IMR-90 (cell line): ENCODE results near the gene ZNF266. TPM values are rescaled to one million over a fixed set of nuclear protein-coding genes. Genes with fewer than 3 reads are reported as not detected.

Experiments
- ATAC-seq: fragments of 200-7000 bp; cut with Tn5 transposase; 2 replicates; pipeline ENCODE4 v1.9.1; 2020; ENCODE audit warnings: low read depth, mild to moderate bottlenecking, moderate library complexity
- BruUV-seq: library from RNA; stranded (reverse); fragments of 400-500 nt; replicated peaks from 2 replicates; lab custom pipeline; 2021; lab: Mats Ljungman, UMichigan
- CTCF ChIA-PET: fragments of 300-600 bp; formaldehyde crosslinking; extraction: SDS; loops from one replicate; lab custom pipeline; 2021; ENCODE audit warnings: antibody characterized with exemption; lab: Yijun Ruan, JAX
- POLR2A ChIA-PET: fragments of 300-600 bp; sonication (Branson Sonifier 250); formaldehyde crosslinking; loops from one replicate; lab custom pipeline; 2022; ENCODE audit warnings: antibody characterized with exemption; ENCODE audit not compliant: unreplicated experiment; lab: Charles Lee
- DNase-seq: peaks from one replicate; pipeline ENCODE4 v3.0.0; 2013
- H2AFZ ChIP-seq: replicated peaks from 2 replicates; pipeline ENCODE3; 2013; ENCODE audit warnings: low read length, mild to moderate bottlenecking; ENCODE audit not compliant: poor library complexity
- H2AK5ac ChIP-seq: 2 replicates; pipeline ENCODE4 v1.6.1; 2013; ENCODE audit warnings: low read depth, low read length, inconsistent platforms
- H2AK9ac ChIP-seq: replicated peaks from 2 replicates; pipeline ENCODE3; 2013; ENCODE audit warnings: mild to moderate bottlenecking, low read depth, low read length, moderate library complexity; ENCODE audit not compliant: poor library complexity
- H2BK120ac ChIP-seq: 2 replicates; pipeline ENCODE4 v1.6.1; 2013; ENCODE audit warnings: low read depth, low read length, inconsistent platforms
- H2BK15ac ChIP-seq: 3 replicates; pipeline ENCODE4 v1.6.1; 2013; ENCODE audit warnings: low read depth, low read length, inconsistent platforms
- H2BK20ac ChIP-seq: 2 replicates; pipeline ENCODE4 v1.6.1; 2013; ENCODE audit warnings: low read depth, mild to moderate bottlenecking, inconsistent platforms, low read length, moderate library complexity
- H2BK5ac ChIP-seq: 2 replicates; pipeline ENCODE4 v1.6.1; 2013; ENCODE audit warnings: mild to moderate bottlenecking, low read depth, low read length, inconsistent platforms; ENCODE audit not compliant: poor library complexity, severe bottlenecking
- H3K14ac ChIP-seq: replicated peaks from 2 replicates; pipeline ENCODE4 v1.6.1; 2013; ENCODE audit warnings: low read depth, low read length, inconsistent platforms
- H3K18ac ChIP-seq: 2 replicates; pipeline ENCODE4 v1.6.1; 2013; ENCODE audit warnings: low read depth, low read length, control low read depth
- H3K23ac ChIP-seq: 2 replicates; pipeline ENCODE4 v1.6.1; 2013; ENCODE audit warnings: low read depth, low read length, inconsistent platforms
- H3K27ac ChIP-seq: 2 replicates; pipeline ENCODE4 v1.5.1; 2013; ENCODE audit warnings: mild to moderate bottlenecking, control low read depth, low read length; ENCODE audit not compliant: insufficient read depth
- H3K27me3 ChIP-seq: 2 replicates; pipeline ENCODE4 v1.6.1; 2013; ENCODE audit warnings: low read length; ENCODE audit not compliant: control insufficient read depth, insufficient read depth
- H3K36me3 ChIP-seq: 2 replicates; pipeline ENCODE4 v1.6.1; 2013; ENCODE audit warnings: low read length, mixed read lengths; ENCODE audit not compliant: control insufficient read depth, insufficient read depth
- H3K4ac ChIP-seq: 2 replicates; pipeline ENCODE4 v1.6.1; 2013; ENCODE audit warnings: low read depth, low read length, inconsistent platforms
- H3K4me1 ChIP-seq: 2 replicates; pipeline ENCODE4 v1.6.1; 2013; ENCODE audit warnings: low read length, mixed read lengths; ENCODE audit not compliant: control insufficient read depth, insufficient read depth
- H3K4me2 ChIP-seq: 2 replicates; pipeline ENCODE4 v1.6.1; 2013; ENCODE audit warnings: low read depth, mild to moderate bottlenecking, control low read depth, low read length, moderate library complexity
- H3K4me3 ChIP-seq: 2 replicates; pipeline ENCODE4 v1.5.1; 2013; ENCODE audit warnings: low read depth, mild to moderate bottlenecking, control low read depth, low read length, moderate library complexity; ENCODE audit not compliant: insufficient read depth
- H3K56ac ChIP-seq: 2 replicates; pipeline ENCODE4 v1.6.1; 2013; ENCODE audit warnings: low read length, inconsistent platforms; ENCODE audit not compliant: insufficient read depth; ENCODE audit errors: extremely low read depth
- H3K79me1 ChIP-seq, 2 experiments: 2 replicates each; pipeline ENCODE4 v1.6.1; 2013; ENCODE audit warnings: low read length in 2 of 2, inconsistent platforms in 1 of 2, low read depth in 1 of 2
- H3K9ac ChIP-seq: 2 replicates; pipeline ENCODE4 v1.6.1; 2013; ENCODE audit warnings: low read depth, low read length, control low read depth
- H3K9me1 ChIP-seq: 2 replicates; pipeline ENCODE4 v1.6.1; 2013; ENCODE audit warnings: low read length, inconsistent platforms; ENCODE audit not compliant: insufficient read depth
- H3K9me3 ChIP-seq: 2 replicates; pipeline ENCODE4 v1.6.1; 2013; ENCODE audit warnings: low read length; ENCODE audit not compliant: control insufficient read depth, insufficient read depth
- H4K20me1 ChIP-seq: 2 replicates; pipeline ENCODE4 v1.6.1; 2013; ENCODE audit warnings: low read length, inconsistent platforms; ENCODE audit not compliant: insufficient read depth
- H4K5ac ChIP-seq: 2 replicates; pipeline ENCODE4 v1.6.1; 2013; ENCODE audit warnings: mild to moderate bottlenecking, low read depth, low read length, control low read depth
- H4K8ac ChIP-seq, 2 experiments: 2 replicates each; pipeline ENCODE4 v1.6.1; 2013; ENCODE audit warnings: low read depth in 2 of 2, low read length in 2 of 2, control low read depth in 1 of 2, inconsistent platforms in 1 of 2
- H4K91ac ChIP-seq: 2 replicates; pipeline ENCODE4 v1.6.1; 2013; ENCODE audit warnings: low read depth, low read length, inconsistent platforms; ENCODE audit not compliant: insufficient read depth
- BHLHE40 ChIP-seq: fragments of 150-350 bp; IDR thresholded peaks from 2 replicates; pipeline ENCODE4 v1.6.1; 2016; ENCODE audit warnings: mild to moderate bottlenecking, low read depth, low read length
- CEBPB ChIP-seq: IDR thresholded peaks from 2 replicates; pipeline ENCODE4 v1.6.1; 2012; ENCODE audit warnings: low read depth, low read length, improper control_type of control experiment
- CHD1 ChIP-seq: IDR thresholded peaks from 2 replicates; pipeline ENCODE4 v1.6.1; 2012; ENCODE audit warnings: low read depth, low read length, improper control_type of control experiment
- CTCF ChIP-seq: conservative IDR thresholded peaks from 2 replicates; pipeline ENCODE4 v1.5.1; 2012; ENCODE audit warnings: mild to moderate bottlenecking, low read depth, low read length, improper control_type of control experiment
- ELK1 ChIP-seq: fragments of 150-350 bp; IDR thresholded peaks from 2 replicates; pipeline ENCODE4 v1.6.1; 2016; ENCODE audit warnings: low read depth, mild to moderate bottlenecking, low read length, moderate library complexity, borderline replicate concordance
- FOS ChIP-seq: fragments of 150-350 bp; IDR thresholded peaks from 2 replicates; pipeline ENCODE4 v1.6.1; 2016; ENCODE audit warnings: low read depth, low read length
- MAFK ChIP-seq: IDR thresholded peaks from 2 replicates; pipeline ENCODE4 v1.6.1; 2012; ENCODE audit warnings: low read depth, low read length, improper control_type of control experiment
- MAZ ChIP-seq: IDR thresholded peaks from 2 replicates; pipeline ENCODE4 v1.6.1; 2012; ENCODE audit warnings: low read depth, mild to moderate bottlenecking, low read length, improper control_type of control experiment, moderate library complexity, borderline replicate concordance
- MXI1 ChIP-seq: IDR thresholded peaks from 2 replicates; pipeline ENCODE4 v1.6.1; 2012; ENCODE audit warnings: low read depth, mild to moderate bottlenecking, low read length, moderate library complexity, borderline replicate concordance
- NFE2L2 ChIP-seq: fragments of 150-350 bp; IDR thresholded peaks from 2 replicates; pipeline ENCODE4 v1.6.1; 2016; ENCODE audit warnings: low read depth, mild to moderate bottlenecking, low read length
- POLR2A ChIP-seq: IDR thresholded peaks from 2 replicates; pipeline ENCODE4 v1.6.1; 2012; ENCODE audit warnings: mild to moderate bottlenecking, low read depth, low read length
- RAD21 ChIP-seq: IDR thresholded peaks from 2 replicates; pipeline ENCODE4 v1.6.1; 2012; ENCODE audit warnings: low read length, improper control_type of control experiment
- RCOR1 ChIP-seq: IDR thresholded peaks from 2 replicates; pipeline ENCODE4 v1.6.1; 2012; ENCODE audit warnings: mild to moderate bottlenecking, low read length, improper control_type of control experiment; ENCODE audit not compliant: insufficient replicate concordance
- RFX5 ChIP-seq: IDR thresholded peaks from 2 replicates; pipeline ENCODE4 v1.8.0; 2012; ENCODE audit warnings: low read depth, mild to moderate bottlenecking, low read length, moderate library complexity
- SMC3 ChIP-seq: fragments of 150-350 bp; IDR thresholded peaks from 2 replicates; pipeline ENCODE4 v1.6.1; 2016; ENCODE audit warnings: low read depth, mild to moderate bottlenecking, antibody characterized with exemption, low read length, moderate library complexity
- USF2 ChIP-seq: fragments of 150-350 bp; IDR thresholded peaks from 2 replicates; pipeline ENCODE4 v1.6.1; 2017; ENCODE audit warnings: mild to moderate bottlenecking, antibody characterized with exemption, low read length, low read depth
- WGBS, 2 experiments: methylation state at CpG; one replicate each; pipeline versions ENCODE4 v1.1.5 to v1.1.7; 2013; ENCODE audit warnings: missing lambda C conversion rate in 2 of 2; ENCODE audit not compliant: insufficient read length in 1 of 2; ENCODE audit errors: extremely low coverage in 2 of 2; 5-methylcytosine and 5-hydroxymethylcytosine counted together
- dilution Hi-C: fragments of 300-500 bp; cut with HindIII; formaldehyde crosslinking; loops from one replicate; pipeline ENCODE4 v1.14.3; 2018; ENCODE audit warnings: low sequenced_read_pairs; ENCODE audit not compliant: unreplicated experiment
- in situ Hi-C: fragments of 300-500 bp; cut with MboI; formaldehyde crosslinking; loops from 3 replicates; pipeline ENCODE4 v1.14.3; 2019; ENCODE audit warnings: low sequenced_read_pairs, inconsistent platforms, mixed read lengths
- intact Hi-C: fragments of 100-400 bp; cut with micrococcal nuclease; formaldehyde crosslinking; loops from 2 replicates; pipeline ENCODE4 v1.10.0; 2022
- polyA plus RNA-seq, 3 experiments: library from polyadenylated mRNA; depleted of rRNA; stranded (reverse); fragments of >200 nt; gene quantifications; 2 replicates each; pipeline ENCODE4 v1.2.3, GENCODE V29; 2012; ENCODE audit warnings: low replicate concordance in 1 of 3
- total RNA-seq: library from RNA; depleted of rRNA; stranded (reverse); fragments of >200 nt; gene quantifications from 2 replicates; pipeline ENCODE4 v1.2.3, GENCODE V29; 2012

The ZNF266 gene
- total and polyA plus RNA-seq, 2 of the 4 experiments (the other 2 are of a cell fraction), result 9.3 to 9.8 TPM

- no peak for DNase-seq
- H3K4me1 ChIP-seq, result no peaks in the 10 kb centered on the region
- no peak overlapping the region for H3K18ac ChIP-seq
- no peak overlapping the region for H3K4ac ChIP-seq
- no peak overlapping the region for H2BK20ac ChIP-seq
- H3K56ac ChIP-seq, result no peak overlapping the region
- H2BK5ac ChIP-seq, result no peak overlapping the region
- in situ Hi-C loops (no loop called here), dilution Hi-C loops (no loop called here), intact Hi-C loops (no loop called here)
- no peak overlapping the region for H3K23ac ChIP-seq
- peaks cover 22% of the 10 kb centered on the region for H3K9me3 ChIP-seq
- H4K91ac ChIP-seq, result no peak overlapping the region
- H2AFZ ChIP-seq, result no peak overlapping the region
- H2AK5ac ChIP-seq, result no peak overlapping the region
- H3K4me2 ChIP-seq, result no peak overlapping the region
- no peak overlapping the region for H3K9ac ChIP-seq
- no peak for ATAC-seq
- BruUV-seq, result no TSS peak
- no peak overlapping the region for H4K5ac ChIP-seq
- no peak overlapping the region for H2BK120ac ChIP-seq
- WGBS, 2 experiments, result no CpG with 5 or more reads among the region's 2 CpGs
- H2AK9ac ChIP-seq, result no peak overlapping the region
- TF ChIP-seq FOS (no peak), USF2 (no peak), POLR2A (no peak), RFX5 (no peak), RAD21 (no peak), CEBPB (no peak), CHD1 (no peak), MAFK (no peak), MXI1 (no peak), RCOR1 (no peak), CTCF (no peak), SMC3 (no peak), MAZ (no peak), BHLHE40 (no peak), ELK1 (no peak), NFE2L2 (no peak)
- ChIA-PET POLR2A (no interaction called here), CTCF (no interaction called here)
- H3K4me3 ChIP-seq, result no peak overlapping the region
- H3K27me3 ChIP-seq, result no peaks in the 10 kb centered on the region
- no peak overlapping the region for H3K27ac ChIP-seq
- no peak overlapping the region for H4K8ac ChIP-seq
- H3K9me1 ChIP-seq, result no peaks in the 10 kb centered on the region
- no peak overlapping the region for H2BK15ac ChIP-seq
- no peaks in the 10 kb centered on the region for H3K79me1 ChIP-seq
- H3K36me3 ChIP-seq, result no peaks in the 10 kb centered on the region
- H4K20me1 ChIP-seq, result no peaks in the 10 kb centered on the region
- no peak overlapping the region for H3K14ac ChIP-seq
These were observed 49.8 kb upstream of the ZNF266 start for GRCh38 chr19:9485140-9485539.
